ENCODE measurements around the gene BCL2. TPM values are rescaled to one million over a fixed set of nuclear protein-coding genes. Genes with fewer than 3 reads are reported as not detected.

The BCL2 gene
- total RNA-seq, 1 donor from 2014 or later = 17.3 TPM

- no peak for ATAC-seq
- Histone ChIP-seq H3K27ac (no peak overlapping the region), H3K36me3 (no peaks in the 10 kb centered on the region), H3K27me3 (no peaks in the 10 kb centered on the region), H3K9me3 (no peaks in the 10 kb centered on the region), H3K4me3 (no peak overlapping the region), H3K4me1 (no peaks in the 10 kb centered on the region)
- intact Hi-C loops (cut with DNase I) = no loop called here
- no peak for DNase-seq
- no peak for TF ChIP-seq CTCF (IDR thresholded peaks at IDR 0.05)
Observed at GRCh38 chr18:63179422-63179821, 140.1 kb downstream of the BCL2 start.

GRCh38 chr18:63178971-63179370, 140.6 kb downstream of the BCL2 start:
- DNase-seq (no peak), ATAC-seq (no peak)
- Histone ChIP-seq H3K4me3 (no peak overlapping the region), H3K9me3 (no peaks in the 10 kb centered on the region), H3K27ac (no peak overlapping the region), H3K27me3 (no peaks in the 10 kb centered on the region), H3K36me3 (no peaks in the 10 kb centered on the region), H3K4me1 (no peaks in the 10 kb centered on the region)
- TF ChIP-seq CTCF (IDR thresholded peaks at IDR 0.05) = no peak
- intact Hi-C loops (cut with DNase I) = no loop called here

- H3K27me3 ChIP-seq = no peaks in the 10 kb centered on the region
- intact Hi-C loops (cut with DNase I) = no loop called here
- H3K4me3 ChIP-seq = no peak overlapping the region
- ATAC-seq (peak; percentile 38), DNase-seq (no peak)
- TF ChIP-seq CTCF (IDR thresholded peaks at IDR 0.05) = no peak
- H3K9me3 ChIP-seq = no peaks in the 10 kb centered on the region
- H3K36me3 ChIP-seq = no peaks in the 10 kb centered on the region
- H3K27ac ChIP-seq = no peak overlapping the region
- no peaks in the 10 kb centered on the region for H3K4me1 ChIP-seq
Observed at GRCh38 chr18:63177919-63178821, 141.4 kb downstream of the BCL2 start.

GRCh38 chr18:63177259-63177658, 142.3 kb downstream of the BCL2 start:
- no peaks in the 10 kb centered on the region for H3K4me1 ChIP-seq
- TF ChIP-seq CTCF (IDR thresholded peaks at IDR 0.05) = no peak
- no peak for ATAC-seq
- DNase-seq = no peak
- H3K36me3 ChIP-seq = no peaks in the 10 kb centered on the region
- H3K9me3 ChIP-seq = no peaks in the 10 kb centered on the region
- intact Hi-C loops (cut with DNase I) = no loop called here
- H3K27ac ChIP-seq = no peak overlapping the region
- no peaks in the 10 kb centered on the region for H3K27me3 ChIP-seq
- no peak overlapping the region for H3K4me3 ChIP-seq

GRCh38 chr18:63175264-63175663, 144.3 kb downstream of the BCL2 start:
- no peak overlapping the region for H3K4me3 ChIP-seq
- no peaks in the 10 kb centered on the region for H3K36me3 ChIP-seq
- no peak for DNase-seq
- intact Hi-C loops (cut with DNase I) = no loop called here
- TF ChIP-seq CTCF (IDR thresholded peaks at IDR 0.05) = no peak
- no peaks in the 10 kb centered on the region for H3K9me3 ChIP-seq
- no peaks in the 10 kb centered on the region for H3K27me3 ChIP-seq
- ATAC-seq = no peak
- no peak overlapping the region for H3K27ac ChIP-seq
- H3K4me1 ChIP-seq = no peaks in the 10 kb centered on the region
